Renal pelvis (tissue), 4 donors: Measurements from ENCODE around the gene AHNAK. TPM values are rescaled to one million over a fixed set of nuclear protein-coding genes. Genes with fewer than 3 reads are reported as not detected.

ENCODE experiments used
- DNase-seq: peaks from one replicate; pipeline ENCODE4 v3.0.0-alpha.2; 2013
- polyA plus RNA-seq, 3 donors: library from polyadenylated mRNA; unstranded; fragments of 120-200 nt; gene quantifications; one replicate each; pipeline ENCODE4 v1.2.1, GENCODE V29; 2013; ENCODE audit not compliant: insufficient read length in 3 of 3

The AHNAK gene
- polyA plus RNA-seq, 3 donors: 199 to 275 (median 229) TPM

DNA sequence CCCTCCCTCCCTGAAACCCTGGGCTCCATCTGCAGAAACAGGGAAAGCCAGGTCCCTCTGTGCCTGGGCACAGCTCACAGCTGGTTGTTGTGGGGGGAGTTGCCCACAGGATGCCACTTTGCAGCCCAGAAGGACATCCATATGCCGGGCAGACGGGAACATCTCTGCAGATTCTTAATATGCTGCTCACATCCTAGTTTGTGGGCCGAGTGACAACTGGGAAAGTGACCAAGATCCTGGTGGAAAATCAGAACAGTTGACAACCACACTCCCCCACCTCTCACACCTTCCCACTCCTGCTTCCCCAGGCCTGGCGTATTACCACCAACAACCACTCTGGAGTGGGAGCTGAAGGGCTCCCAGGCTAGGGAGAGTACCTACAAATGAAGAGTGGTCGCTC lies 135.1 kb downstream of the AHNAK start:
- no peak for DNase-seq

DNA sequence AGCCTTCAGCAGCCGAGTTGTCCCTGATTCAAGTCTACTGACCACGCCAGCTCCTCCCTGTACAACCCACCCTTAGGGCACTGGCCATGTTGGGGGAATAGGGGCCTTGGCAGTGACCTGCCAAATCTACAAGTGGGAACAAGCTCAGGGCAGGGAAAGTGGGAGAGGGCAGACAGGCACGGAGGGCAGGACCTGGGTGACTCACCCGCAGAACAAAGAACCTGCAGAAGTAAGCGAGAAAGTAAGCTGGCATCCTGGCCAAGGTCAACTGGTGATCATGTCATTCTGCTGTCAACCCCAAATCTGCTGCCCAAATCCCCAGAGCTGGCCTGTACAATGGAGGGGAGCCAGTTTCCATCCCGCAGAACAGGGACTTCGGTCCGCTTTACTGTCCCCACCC lies 135.6 kb downstream of the AHNAK start:
- no peak for DNase-seq

DNA sequence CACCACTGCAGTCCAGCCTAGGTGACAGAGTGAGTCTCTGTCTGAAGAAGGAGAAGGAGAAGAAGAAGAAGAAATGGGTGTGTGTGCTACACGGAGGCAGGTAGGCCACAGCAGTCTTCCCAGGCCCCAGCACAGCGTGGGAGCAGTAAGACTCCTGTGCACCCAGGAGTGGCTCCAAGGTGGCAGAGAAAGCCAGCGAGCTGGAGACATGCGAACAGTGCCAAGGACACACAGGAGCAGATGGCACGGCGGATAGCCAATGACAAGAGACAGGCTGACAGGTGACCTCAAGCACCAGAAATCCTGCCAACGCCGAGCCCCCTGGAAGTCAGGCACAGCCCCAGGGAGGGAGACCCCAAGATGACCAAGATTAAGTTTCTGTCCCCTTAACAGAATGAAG lies 136.8 kb downstream of the AHNAK start:
- DNase-seq: no peak

DNA sequence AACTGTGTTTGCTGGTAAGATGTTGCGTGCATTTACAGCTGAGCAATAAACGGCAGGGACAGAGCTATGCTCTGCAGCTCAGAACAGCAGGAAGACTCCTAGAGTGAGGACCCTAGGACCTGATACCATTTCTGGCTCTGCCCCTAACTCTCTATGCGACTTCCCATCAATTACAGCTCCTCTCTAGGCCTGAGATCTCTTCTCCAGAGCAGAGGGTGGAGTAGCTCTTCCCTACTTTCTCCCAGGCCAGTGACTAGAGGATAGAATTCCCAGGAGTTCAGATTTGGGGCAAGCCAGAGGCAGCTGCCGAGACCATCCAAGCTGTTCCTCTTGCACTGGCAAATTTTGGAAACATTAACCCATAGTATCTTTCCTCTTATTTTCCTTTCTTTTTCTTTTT lies 140.6 kb downstream of the AHNAK start:
- no peak for DNase-seq

DNA sequence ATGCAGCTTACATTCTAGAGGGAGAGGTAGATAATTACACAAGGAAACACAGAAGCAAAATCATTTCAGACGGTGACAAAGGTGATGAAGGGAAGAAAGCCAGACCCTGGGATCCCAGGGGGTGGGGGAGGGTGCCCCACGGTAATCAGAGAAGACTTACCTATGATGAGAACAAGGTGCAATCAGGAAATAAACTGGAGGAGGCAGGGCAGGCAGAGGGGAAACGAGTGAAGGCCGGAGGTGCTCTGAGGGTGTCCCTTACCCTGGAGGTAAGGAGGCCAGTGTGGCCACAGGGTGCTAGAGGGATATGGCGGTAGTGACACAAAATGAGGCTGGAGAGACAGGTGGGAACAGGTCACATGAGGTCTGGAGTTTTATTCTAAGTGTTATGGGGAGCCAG lies 141.7 kb downstream of the AHNAK start:
- no peak for DNase-seq

DNA sequence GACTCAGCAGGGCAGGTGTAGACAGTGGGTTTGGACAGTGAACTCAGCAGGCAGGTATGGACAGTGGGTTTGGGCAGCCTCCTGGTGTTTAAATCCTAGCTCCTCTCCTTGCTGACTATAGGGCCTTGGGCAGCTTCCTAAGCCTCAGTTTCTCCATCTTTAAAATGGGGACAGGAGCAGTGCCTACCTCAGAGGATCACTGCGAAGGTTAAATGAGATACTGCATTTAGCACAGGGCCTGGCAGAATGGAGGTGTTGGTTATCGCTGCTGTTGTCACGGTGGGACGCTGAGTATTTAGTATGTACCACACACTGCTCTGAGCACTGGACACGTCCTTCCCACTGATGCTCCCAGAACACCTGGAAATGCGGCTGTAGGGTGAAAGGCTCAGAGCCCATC lies 142.2 kb downstream of the AHNAK start:
- DNase-seq: no peak

DNA sequence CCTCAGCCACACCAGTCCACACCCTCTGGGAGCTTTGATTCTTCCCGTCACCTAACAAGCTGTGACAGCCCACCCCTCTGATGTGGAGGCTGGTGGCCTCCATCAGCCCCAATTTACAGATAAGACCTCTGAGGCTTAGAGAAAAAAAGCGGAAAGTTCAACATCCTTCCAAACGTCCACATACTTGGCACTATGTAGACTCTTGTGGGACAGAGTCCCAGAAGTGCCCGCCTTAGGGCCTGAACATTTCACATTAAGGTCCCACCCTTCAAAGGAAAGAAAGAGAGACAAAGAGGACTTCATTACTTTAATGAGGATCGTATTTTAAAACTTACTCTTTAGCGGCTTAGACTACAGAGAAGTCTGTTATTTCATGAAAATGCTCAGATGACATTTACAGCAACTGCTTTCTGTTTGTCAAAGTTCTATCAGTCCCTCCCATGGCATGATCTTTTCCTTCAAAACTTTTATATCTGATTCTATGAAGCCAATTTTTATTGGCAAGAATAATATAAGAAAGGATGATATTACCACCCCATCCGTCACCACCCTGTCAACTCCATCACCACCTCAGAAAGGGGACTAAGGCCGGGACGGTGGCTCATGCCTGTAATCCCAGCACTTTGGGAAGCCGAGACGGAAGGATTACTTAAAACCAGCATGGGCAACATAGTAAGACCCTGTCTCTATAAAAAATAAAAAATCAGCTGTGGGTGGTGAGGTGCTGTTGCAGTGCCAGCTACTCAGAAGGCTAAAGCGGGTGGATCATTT lies 143.5 kb downstream of the AHNAK start:
- DNase-seq: no peak

DNA sequence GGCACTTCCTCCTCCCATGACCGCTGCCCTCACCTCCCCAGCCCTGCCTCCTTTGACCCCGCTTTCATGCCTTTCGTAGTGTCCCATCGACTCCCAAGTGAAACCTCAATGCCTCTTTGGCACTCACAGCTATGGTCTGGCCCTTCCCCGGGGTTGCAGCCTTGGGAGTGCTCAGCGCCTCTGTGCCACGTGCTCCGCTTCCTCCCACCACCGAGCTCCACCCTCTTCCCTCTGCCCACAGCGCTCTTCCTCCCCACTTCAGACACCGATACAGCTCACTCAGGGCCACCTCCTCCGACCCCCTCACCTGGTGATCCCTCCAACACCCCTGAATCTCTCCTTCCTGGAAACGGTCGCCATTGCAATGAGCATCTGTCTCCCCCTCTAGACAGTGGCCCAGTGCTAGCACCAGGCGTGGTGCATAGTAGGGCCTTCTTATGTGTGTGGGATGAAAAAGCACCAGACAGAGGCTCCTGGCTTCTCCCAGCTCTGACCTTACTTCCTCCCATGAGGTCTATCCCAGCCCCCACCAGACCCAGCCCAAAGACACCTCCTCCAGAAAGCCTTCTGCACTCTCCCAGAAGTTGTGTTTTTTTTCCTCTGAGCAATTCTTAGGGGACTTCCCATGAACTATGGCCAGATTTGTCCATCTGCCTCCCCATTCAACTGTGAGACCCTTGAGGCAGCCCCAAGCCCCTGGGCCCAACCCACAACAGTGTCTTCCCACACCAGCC lies 144.2 kb downstream of the AHNAK start:
- DNase-seq: no peak

DNA sequence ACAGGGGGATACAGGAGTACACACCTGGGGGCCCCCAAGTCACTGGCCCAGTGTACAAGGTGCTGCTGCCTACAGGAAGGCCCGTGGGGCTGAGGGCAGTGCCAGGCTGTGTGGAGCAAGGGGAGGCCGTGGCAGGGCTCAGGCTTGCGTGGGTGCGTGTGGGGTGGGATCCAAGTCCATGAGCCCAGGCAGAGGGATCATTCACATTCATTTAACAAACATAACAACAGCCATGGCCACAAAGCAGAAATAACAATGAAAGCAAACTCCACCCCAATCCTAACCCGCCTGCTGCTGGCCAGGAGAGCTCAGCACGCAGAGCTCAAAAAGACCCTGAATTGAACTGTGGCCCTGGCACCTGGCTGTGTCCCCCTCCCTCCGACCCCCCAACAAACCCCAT lies 144.8 kb downstream of the AHNAK start:
- DNase-seq: no peak

DNA sequence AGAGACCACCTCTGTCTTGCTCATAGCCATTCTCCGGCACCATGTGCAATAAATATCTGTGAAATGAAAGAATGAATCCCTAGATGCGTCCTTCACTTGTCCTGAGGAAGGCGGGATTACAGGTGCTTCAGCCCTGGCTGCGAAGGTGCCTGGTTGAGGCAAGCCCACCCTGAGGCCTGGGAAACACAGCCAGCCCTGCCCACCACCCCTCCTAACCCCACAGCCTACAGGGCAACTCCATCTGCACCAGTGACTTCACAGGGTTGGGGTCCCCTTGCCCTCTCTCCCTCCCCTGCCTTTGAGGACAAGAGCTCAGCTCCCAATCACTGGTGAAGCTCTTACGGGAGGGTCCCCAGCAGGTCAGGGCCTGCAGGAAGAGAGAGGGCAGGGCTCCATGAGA lies 145.2 kb downstream of the AHNAK start:
- DNase-seq: no peak

DNA sequence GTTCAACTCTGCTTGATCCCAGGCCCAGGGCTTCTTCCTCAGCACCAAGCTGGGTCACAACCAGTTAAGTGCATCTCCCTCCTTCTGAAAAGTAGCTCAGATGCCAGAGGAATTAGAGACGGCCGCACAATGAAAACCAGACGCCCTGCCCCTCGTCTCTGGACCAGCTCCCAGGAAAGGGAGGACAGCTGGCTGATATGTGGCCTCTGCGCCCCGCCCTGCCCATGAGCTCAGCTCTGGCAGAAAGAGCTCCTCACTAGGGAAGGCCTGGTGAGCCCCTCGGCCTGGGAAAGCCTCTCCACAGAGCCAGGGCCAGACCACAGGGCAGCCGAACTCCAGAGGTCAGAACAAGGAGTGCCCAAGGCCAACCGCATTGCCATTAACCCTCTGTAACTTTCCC lies 145.8 kb downstream of the AHNAK start:
- DNase-seq: peak; percentile 73

DNA sequence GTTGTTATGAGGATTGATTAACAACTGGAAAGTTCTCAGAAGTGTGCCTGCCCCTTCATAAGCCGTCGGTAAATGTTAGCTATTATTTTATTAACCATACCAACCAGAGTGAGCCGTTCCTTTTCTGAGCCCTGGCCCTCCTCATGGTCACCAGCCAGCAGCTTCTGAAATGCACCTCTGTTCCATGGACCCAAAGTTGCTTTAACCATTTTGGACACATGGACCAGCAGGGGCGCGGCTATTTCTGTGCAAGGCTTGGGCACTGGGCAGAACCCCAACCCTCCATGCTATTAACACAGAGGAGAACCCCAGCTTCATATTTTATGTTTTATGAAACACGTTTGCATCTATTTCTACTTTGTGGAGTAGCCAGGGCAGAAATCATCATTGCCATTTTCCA lies 146.3 kb downstream of the AHNAK start:
- DNase-seq: no peak

DNA sequence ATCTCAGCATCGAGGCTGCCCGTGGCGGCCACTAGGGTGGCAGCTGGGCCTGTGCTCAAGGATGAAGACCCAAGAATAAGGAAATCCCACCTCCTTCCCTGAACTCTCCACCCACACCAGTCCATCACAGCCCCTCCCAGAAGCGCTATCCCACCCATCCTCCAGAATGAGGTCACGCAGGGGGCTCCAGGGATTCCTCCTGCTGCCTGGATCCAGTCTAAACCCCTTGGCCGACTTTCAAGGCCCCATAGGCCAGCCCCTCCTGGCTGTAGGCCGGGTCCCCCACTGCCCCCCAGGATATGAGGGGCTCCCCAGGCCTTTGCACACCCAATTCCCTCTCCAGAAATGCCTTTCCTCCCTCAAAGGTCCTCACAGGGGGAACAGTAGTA lies 146.7 kb downstream of the AHNAK start:
- DNase-seq: peak; percentile 19

DNA sequence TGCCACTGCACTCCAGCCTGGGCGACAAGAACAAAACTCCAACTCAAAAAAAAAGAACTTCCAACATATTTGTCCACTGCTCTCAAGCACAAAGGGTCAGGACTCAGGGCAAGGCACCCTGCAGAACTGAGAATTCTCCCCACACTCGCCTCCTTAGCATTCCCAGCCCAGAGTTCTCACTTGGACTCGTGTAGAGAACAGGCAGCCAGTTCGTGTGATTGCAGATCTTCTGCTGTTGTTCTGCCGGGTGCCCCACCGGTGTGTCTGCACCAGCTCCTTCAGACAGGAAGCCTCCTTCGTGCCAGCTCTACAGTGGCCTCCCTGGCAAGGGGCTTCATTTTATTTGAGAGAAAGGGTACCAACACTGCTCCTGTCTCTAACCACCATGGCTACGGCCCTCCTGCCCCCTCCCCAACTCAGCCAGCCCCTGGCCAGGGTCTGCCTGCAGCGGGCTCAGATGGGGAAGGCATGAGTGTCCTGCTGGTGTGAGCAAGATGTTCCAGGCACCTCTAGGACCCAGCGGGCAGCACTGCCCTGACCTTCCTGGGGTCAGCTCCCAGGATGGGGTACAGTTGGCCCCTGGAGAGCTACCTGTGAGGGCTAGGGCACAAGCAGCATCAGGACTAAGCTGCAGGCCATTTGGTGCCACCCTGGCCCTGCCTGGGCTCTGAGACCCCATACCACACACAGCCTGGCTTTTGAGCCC lies 147.3 kb downstream of the AHNAK start:
- no peak for DNase-seq

DNA sequence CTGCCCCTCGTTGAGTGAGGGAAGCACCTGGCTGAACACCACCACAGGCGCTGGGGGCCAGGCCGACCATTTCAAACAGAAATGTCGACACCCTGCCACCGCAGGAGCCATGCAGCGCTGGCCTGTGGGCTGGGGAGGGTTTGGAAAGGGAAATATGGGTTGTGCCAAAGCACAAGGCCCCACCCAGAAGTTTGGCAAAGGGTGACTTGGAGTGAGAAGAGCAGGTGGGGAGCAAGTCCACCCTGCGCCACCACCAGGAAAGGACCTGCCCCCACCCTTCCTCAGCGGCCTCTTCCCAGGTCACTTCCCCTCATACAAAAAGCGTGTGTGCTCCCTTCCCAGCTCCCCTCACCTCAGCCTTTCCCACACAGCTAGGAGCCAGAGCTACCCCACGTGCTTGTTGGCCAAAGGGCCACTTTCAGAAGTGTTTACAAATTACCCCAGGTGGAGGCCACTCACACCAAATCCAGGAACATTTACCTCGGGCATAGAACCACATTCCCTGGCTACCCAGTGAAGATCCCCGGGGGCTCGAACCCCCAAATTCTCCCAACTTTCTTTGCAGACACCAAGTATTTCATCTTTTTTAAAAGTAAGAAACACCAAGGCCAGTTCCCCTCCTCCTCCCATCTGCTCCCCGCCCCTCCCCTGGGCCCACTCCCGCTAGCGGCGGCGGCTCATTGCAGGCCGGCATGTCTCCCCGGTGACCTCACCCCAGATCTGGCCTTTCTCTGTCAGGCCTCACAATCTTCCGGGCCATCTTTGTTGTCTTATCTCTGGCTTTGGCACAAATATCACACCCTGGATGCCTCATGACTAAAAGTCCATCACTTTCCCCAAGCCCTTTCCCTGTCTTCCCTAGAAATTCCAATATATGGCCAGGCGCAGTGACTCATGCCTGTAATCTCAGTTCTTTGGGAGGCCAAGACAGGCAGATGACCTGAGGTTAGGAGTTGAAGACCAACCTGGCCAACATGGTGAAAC lies 148.3 kb downstream of the AHNAK start:
- no peak for DNase-seq

DNA sequence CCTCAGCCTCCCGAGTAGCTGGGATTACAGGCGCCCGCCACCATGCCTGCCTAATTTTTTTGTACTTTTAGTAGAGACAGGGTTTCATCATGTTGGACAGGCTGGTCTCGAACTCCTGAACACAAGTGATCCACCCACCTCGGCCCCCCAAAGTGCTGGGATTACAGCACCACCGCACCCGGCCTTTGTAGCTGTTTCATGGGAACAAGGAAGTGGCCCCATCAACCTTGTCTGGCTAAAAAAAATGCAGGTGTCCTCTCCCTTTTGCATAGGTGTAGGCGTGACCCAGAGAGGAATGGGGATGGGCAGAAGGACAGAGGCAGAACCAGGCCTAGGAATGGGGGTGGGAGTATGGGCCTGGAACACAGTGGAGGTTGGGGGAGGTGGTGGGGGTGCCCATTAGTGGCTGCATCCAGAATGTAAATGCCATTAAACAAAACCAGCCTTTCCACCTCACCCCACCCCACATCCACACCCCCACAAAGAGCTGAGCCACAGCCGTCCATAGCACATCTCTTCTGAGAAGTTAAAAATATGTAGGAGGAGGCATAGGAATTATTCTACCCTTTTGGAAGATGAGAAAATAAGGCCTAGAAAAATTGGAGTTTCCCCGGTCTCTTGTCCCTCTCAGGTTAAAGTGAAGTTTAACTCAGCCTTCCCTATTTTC lies 150.6 kb downstream of the AHNAK start:
- no peak for DNase-seq

DNA sequence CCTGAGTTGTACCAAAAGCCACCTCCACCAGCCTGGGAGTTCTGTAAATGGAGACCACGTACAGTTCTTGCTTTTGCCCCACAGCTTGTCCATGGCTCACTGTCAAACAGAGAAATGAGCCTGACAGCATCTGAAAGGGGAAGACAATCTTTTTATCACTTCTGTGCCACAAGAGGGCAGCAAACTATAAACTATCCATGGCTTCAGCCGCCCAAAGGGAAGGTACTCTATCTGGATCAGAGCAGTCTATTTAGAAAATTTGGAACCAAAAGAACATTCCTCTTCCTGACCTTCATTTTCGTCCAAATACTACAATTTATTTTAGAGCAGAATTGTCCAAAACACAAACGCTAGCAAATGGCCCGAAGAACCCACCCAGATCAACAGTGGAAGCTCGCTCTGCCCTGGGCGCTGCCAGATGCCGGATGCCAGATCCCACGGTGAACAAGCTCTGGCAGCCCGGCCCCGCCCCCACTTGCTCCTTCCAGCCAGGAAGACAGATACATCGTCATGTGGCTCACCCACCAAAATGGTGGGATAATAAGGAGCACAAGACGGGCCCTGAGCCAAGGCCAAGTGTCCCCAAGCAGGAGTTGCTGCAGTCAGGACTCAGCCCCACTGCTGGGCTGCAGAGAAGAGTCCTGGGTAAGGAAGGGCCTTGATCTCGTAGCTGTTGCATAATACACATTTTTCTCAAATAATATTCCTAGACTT lies 151.6 kb downstream of the AHNAK start:
- DNase-seq: peak; percentile 84

DNA sequence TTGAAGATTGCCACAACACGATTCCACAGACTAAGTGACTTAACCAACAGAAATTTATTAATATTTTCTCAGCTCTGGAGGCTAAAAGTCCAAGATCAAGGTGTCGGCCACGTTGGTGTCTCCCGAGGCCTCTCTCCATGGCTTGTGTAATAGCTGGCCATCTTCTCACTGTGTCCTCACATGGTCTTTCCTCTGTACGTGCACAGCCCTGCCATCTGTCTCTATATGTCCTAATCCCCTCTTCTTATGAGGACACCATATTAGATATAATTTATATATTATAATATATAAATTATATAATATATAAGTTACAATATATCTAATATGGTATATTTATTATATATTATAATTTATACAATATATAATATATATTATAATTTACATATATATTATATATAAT lies 152.9 kb downstream of the AHNAK start:
- no peak for DNase-seq

DNA sequence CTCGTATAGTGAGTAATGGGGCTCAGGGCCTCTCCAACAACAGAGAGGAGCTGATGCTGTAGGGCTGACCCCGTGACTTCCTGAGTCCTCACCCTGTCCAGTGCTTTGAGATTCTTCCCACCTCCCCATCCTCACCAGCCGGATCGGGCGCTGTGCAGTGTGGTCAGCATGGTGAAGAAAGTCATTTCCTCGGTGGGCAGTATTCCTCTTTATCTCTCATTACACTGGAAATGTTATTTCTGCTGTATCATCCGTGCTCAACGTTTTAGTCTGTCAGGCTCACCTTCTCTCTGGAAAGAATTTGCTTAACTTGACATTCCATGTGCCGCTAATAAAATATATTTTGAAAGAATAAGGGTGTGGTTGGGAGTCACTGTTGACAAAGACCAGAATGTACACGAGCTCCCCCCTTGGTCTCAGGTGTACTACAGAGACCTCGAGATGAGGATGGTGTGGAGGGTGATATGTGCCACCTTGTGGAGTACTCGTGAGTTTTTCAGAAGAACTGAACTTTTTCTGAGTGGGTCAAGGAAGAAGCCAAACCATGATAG lies 153.5 kb downstream of the AHNAK start:
- DNase-seq: no peak

DNA sequence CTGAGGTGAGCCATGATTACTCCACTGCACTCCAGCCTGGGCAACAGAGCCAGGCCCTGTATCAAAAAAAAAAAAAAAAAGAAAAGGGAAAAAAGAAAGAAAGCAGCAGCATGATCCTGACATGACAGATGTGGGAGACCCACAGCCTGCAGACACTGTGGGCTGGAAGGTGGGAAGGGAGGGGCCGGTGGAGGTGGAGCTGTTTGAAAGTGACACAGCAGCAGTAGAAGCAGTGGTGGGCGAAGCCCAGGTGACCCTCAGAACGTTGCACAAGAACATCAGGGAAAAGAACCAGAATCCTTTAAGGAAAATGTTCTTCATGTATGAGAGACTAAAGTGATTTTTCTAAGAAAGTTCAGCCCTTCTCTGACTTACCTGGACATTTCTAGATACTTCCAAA lies 154.1 kb downstream of the AHNAK start:
- no peak for DNase-seq
